ACC112 (cell line): ENCODE measurements around the gene HMG20A.
A peak's percentile ranks its signal among the peaks of the same experiment; 100 is the strongest.

ENCODE experiments used
- H2AFZ ChIP-seq: fragments of 200-600 bp; sonication (generic); one replicate; pipeline ENCODE4 v1.6.0; 2017; ENCODE audit warnings: antibody characterized with exemption, low read length; ENCODE audit not compliant: unreplicated experiment
- H3K27ac ChIP-seq: fragments of 200-600 bp; sonication (generic); 2 replicates; pipeline ENCODE4 v1.5.1; 2014; ENCODE audit warnings: low read depth, mild to moderate bottlenecking, antibody characterized with exemption, low read length, moderate library complexity
- H3K27me3 ChIP-seq: fragments of 200-600 bp; sonication (generic); 2 replicates; pipeline ENCODE4 v1.6.1; 2014; ENCODE audit warnings: mild to moderate bottlenecking, antibody characterized with exemption, low read length, moderate library complexity, mixed read lengths; ENCODE audit not compliant: insufficient read depth
- H3K36me3 ChIP-seq: fragments of 200-600 bp; sonication (generic); 2 replicates; pipeline ENCODE4 v1.6.1; 2016; ENCODE audit warnings: mild to moderate bottlenecking, antibody characterized with exemption, low read length, moderate library complexity, mixed read lengths; ENCODE audit not compliant: insufficient read depth
- H3K4me1 ChIP-seq: fragments of 200-600 bp; sonication (generic); one replicate; pipeline ENCODE4 v1.6.1; 2016; ENCODE audit warnings: low read length, mixed read lengths; ENCODE audit not compliant: insufficient read depth, unreplicated experiment, control insufficient read depth
- H3K4me3 ChIP-seq: fragments of 200-600 bp; sonication (generic); 2 replicates; pipeline ENCODE4 v1.5.1; 2014; ENCODE audit warnings: mild to moderate bottlenecking, low read depth, low read length
- H3K79me2 ChIP-seq: fragments of 200-600 bp; sonication (generic); one replicate; pipeline ENCODE4 v1.6.0; 2016; ENCODE audit warnings: low read length; ENCODE audit not compliant: control insufficient read depth, unreplicated experiment, insufficient read depth

HMG20A gene

GRCh38 chr15:77457905-77458265, 37.2 kb downstream of the HMG20A start:
- H3K27ac ChIP-seq: peak overlapping the region; percentile 92
- peaks cover 14% of the 10 kb centered on the region for H3K79me2 ChIP-seq

GRCh38 chr15:77459031-77459430, 38.3 kb downstream of the HMG20A start:
- peaks cover 21% of the 10 kb centered on the region for H3K36me3 ChIP-seq
- H3K27ac ChIP-seq: peak overlapping the region; percentile 92
- H2AFZ ChIP-seq: no peak overlapping the region
- H3K27me3 ChIP-seq: no peaks in the 10 kb centered on the region
- peaks cover 51% of the 10 kb centered on the region for H3K4me1 ChIP-seq
- no peak overlapping the region for H3K4me3 ChIP-seq
- peaks cover 14% of the 10 kb centered on the region for H3K79me2 ChIP-seq

More at GRCh38 chr15:77457905-77458265, 37.2 kb downstream of the HMG20A start:
- Histone ChIP-seq H2AFZ (no peak overlapping the region), H3K27me3 (no peaks in the 10 kb centered on the region), H3K4me3 (peak overlapping the region; percentile 19; the same call in 1 of the 2 replicates), H3K36me3 (peaks cover 17% of the 10 kb centered on the region), H3K4me1 (peaks cover 60% of the 10 kb centered on the region)

GRCh38 chr15:77461486-77461885, 40.8 kb downstream of the HMG20A start:
- peaks cover 28% of the 10 kb centered on the region for H3K36me3 ChIP-seq
- H3K27ac ChIP-seq: no peak overlapping the region
- H3K79me2 ChIP-seq: peaks cover 14% of the 10 kb centered on the region
- no peak overlapping the region for H2AFZ ChIP-seq
- H3K4me3 ChIP-seq: no peak overlapping the region
- H3K4me1 ChIP-seq: peaks cover 28% of the 10 kb centered on the region
- no peaks in the 10 kb centered on the region for H3K27me3 ChIP-seq

- H3K27ac ChIP-seq: no peak overlapping the region
- H3K4me1 ChIP-seq: no peaks in the 10 kb centered on the region
- H3K27me3 ChIP-seq: no peaks in the 10 kb centered on the region
- peaks cover 37% of the 10 kb centered on the region for H3K36me3 ChIP-seq
- H2AFZ ChIP-seq: no peak overlapping the region
- H3K4me3 ChIP-seq: no peak overlapping the region
- peaks cover 2% of the 10 kb centered on the region for H3K79me2 ChIP-seq
Observed at GRCh38 chr15:77464129-77464865, 43.6 kb downstream of the HMG20A start.

GRCh38 chr15:77466521-77466920, 45.8 kb downstream of the HMG20A start:
- Histone ChIP-seq H3K27ac (no peak overlapping the region), H3K79me2 (no peaks in the 10 kb centered on the region), H3K27me3 (no peaks in the 10 kb centered on the region), H2AFZ (no peak overlapping the region), H3K36me3 (peaks cover 32% of the 10 kb centered on the region), H3K4me1 (no peaks in the 10 kb centered on the region), H3K4me3 (no peak overlapping the region)

- Histone ChIP-seq H3K79me2 (no peaks in the 10 kb centered on the region), H3K36me3 (peaks cover 38% of the 10 kb centered on the region), H3K4me1 (peaks cover 5% of the 10 kb centered on the region), H3K27ac (no peak overlapping the region), H2AFZ (no peak overlapping the region), H3K27me3 (no peaks in the 10 kb centered on the region), H3K4me3 (no peak overlapping the region)
Observed at GRCh38 chr15:77468896-77469295, 48.2 kb downstream of the HMG20A start.

- H3K36me3 ChIP-seq: peaks cover 30% of the 10 kb centered on the region
Observed at GRCh38 chr15:77470235-77470634, 49.5 kb downstream of the HMG20A start.

GRCh38 chr15:77473328-77473727, 52.6 kb downstream of the HMG20A start:
- Histone ChIP-seq H3K27ac (no peak overlapping the region), H3K79me2 (no peaks in the 10 kb centered on the region), H3K27me3 (no peaks in the 10 kb centered on the region), H3K36me3 (peaks cover 28% of the 10 kb centered on the region), H2AFZ (no peak overlapping the region), H3K4me1 (peaks cover 5% of the 10 kb centered on the region), H3K4me3 (no peak overlapping the region)

More at GRCh38 chr15:77470235-77470634, 49.5 kb downstream of the HMG20A start:
- H3K27me3 ChIP-seq: no peaks in the 10 kb centered on the region
- no peak overlapping the region for H2AFZ ChIP-seq
- H3K4me3 ChIP-seq: no peak overlapping the region
- H3K4me1 ChIP-seq: peaks cover 5% of the 10 kb centered on the region
- no peaks in the 10 kb centered on the region for H3K79me2 ChIP-seq
- H3K27ac ChIP-seq: no peak overlapping the region

- Histone ChIP-seq H3K79me2 (no peaks in the 10 kb centered on the region), H2AFZ (no peak overlapping the region), H3K36me3 (peaks cover 26% of the 10 kb centered on the region), H3K27me3 (no peaks in the 10 kb centered on the region), H3K27ac (no peak overlapping the region), H3K4me1 (peaks cover 5% of the 10 kb centered on the region), H3K4me3 (no peak overlapping the region)
Observed at GRCh38 chr15:77474310-77474988, 53.8 kb downstream of the HMG20A start.

GRCh38 chr15:77475001-77475400, 54.3 kb downstream of the HMG20A start:
- Histone ChIP-seq H3K4me3 (no peak overlapping the region), H3K27ac (no peak overlapping the region), H2AFZ (no peak overlapping the region), H3K36me3 (peaks cover 26% of the 10 kb centered on the region), H3K4me1 (peaks cover 5% of the 10 kb centered on the region), H3K79me2 (no peaks in the 10 kb centered on the region), H3K27me3 (no peaks in the 10 kb centered on the region)

GRCh38 chr15:77475898-77476297, 55.2 kb downstream of the HMG20A start:
- H2AFZ ChIP-seq: no peak overlapping the region
- no peak overlapping the region for H3K27ac ChIP-seq
- H3K79me2 ChIP-seq: no peaks in the 10 kb centered on the region
- H3K4me3 ChIP-seq: no peak overlapping the region
- no peaks in the 10 kb centered on the region for H3K27me3 ChIP-seq
- peaks cover 29% of the 10 kb centered on the region for H3K36me3 ChIP-seq
- H3K4me1 ChIP-seq: peaks cover 8% of the 10 kb centered on the region
